Epithelial cell of esophagus (primary cell): ENCODE data around the gene OR2A42.
"Not testable (repeated sequence)": the region's sequence is repeated elsewhere in the genome, so short reads cannot be mapped to it uniquely, and the experiment has no call there.

Source experiments
- DNase-seq: peaks from one replicate; pipeline ENCODE4 v3.0.0; 2010; ENCODE audit warnings: low read depth
- H3K4me3 ChIP-seq: 2 replicates; pipeline ENCODE4 v1.5.1; 2011; ENCODE audit warnings: mild to moderate bottlenecking, low read length, control low read depth
- TF ChIP-seq, protein P1 (sequence below): IDR thresholded peaks from 2 replicates; pipeline ENCODE4 v1.5.1; 2011; ENCODE audit warnings: low read depth, mild to moderate bottlenecking, low read length, control low read depth, inconsistent platforms; ENCODE audit not compliant: insufficient read depth; ENCODE audit errors: missing control alignments

OR2A42 gene, protein sequence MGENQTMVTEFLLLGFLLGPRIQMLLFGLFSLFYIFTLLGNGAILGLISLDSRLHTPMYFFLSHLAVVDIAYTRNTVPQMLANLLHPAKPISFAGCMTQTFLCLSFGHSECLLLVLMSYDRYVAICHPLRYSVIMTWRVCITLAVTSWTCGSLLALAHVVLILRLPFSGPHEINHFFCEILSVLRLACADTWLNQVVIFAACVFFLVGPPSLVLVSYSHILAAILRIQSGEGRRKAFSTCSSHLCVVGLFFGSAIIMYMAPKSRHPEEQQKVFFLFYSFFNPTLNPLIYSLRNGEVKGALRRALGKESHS

GRCh38 chr7:144239365-144239764 is at the start of gene OR2A42:
OR2A42 (minus strand) TSS chr7:144239605; CDS start chr7:144232843, 6,762 bp downstream.
- not testable (repeated sequence) for DNase-seq

DNA sequence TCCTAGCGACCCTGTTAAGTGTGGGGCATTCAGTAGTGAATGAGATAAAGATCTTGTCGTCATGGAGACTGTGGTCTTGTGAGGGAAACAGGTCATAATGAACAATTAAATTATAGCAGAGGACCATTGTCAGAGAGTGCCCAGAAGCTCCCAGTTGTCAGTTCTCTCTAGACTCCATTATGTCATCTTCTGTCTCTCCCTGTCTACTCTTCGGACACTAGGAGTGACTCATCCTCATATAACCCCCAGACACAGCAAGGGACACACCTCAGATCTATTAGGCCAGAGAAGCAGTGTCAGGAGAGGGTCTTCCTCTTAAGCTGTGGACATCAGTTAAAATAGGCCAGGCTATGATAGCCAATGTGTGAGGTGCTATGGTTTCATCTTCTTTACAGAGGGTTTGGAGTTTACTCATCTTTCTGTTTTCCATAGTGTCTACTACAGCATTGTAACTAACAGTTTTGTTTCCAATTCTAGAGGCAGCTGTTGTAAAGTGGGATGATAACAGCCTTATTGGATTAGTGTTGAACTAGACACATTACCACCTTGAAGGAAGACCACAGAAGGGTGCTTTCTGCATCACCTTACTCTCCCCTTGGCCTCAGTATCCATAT is 47.9 kb upstream of the OR2A42 start:
- DNase-seq, H3K4me3 ChIP-seq: not testable (repeated sequence)

More at GRCh38 chr7:144239365-144239764, at the start of gene OR2A42:
- H3K4me3 ChIP-seq = not testable (repeated sequence)

DNA sequence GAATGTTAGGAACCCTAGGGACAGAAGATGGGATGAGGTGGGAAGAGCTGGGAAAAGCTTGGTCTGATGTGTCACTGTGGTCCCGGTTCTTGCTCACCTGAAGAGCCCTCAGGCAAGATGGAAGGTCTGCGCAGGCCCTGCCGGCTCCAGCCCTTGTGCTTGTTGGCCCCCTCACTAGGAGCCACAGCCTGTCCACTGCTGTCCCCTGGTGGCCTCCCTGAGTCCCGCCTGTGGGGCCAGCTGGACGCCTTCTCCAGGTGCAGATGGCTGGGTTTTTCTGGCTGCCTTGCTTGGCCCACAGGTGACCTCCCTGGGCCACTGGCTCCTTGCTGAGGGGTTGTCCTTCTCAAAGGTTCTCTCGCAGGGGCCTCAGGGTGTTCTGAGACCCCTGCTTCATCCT is 44.3 kb upstream of the OR2A42 start:
- DNase-seq, H3K4me3 ChIP-seq: not testable (repeated sequence)

GRCh38 chr7:144282490-144282889 is 43.1 kb upstream of the OR2A42 start:
- DNase-seq, H3K4me3 ChIP-seq: not testable (repeated sequence)

GRCh38 chr7:144281981-144282380 is 42.6 kb upstream of the OR2A42 start:
- not testable (repeated sequence) for DNase-seq, H3K4me3 ChIP-seq

DNA sequence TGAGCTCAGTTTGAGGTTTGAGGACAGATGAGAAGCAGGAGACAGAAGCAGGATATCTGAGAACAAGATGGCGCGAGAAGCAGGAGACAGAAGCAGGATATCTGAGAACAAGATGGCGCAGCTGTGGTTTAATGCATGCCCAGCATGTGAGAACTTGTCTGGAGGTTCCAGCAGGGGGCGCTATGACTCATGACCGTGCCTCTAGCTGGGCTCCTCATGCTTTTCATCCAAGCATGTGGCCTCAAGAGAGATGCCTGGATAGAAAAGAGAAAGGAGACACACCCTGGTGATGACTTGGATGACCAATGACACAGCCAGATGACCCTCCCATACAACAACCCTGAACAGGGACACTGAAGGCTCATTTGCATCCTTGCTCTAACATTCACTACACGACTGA is 40.6 kb upstream of the OR2A42 start:
- not testable (repeated sequence) for DNase-seq, H3K4me3 ChIP-seq

- H3K4me3 ChIP-seq, DNase-seq: not testable (repeated sequence)
These were observed 35.9 kb upstream of the OR2A42 start for GRCh38 chr7:144275281-144275680.

DNA sequence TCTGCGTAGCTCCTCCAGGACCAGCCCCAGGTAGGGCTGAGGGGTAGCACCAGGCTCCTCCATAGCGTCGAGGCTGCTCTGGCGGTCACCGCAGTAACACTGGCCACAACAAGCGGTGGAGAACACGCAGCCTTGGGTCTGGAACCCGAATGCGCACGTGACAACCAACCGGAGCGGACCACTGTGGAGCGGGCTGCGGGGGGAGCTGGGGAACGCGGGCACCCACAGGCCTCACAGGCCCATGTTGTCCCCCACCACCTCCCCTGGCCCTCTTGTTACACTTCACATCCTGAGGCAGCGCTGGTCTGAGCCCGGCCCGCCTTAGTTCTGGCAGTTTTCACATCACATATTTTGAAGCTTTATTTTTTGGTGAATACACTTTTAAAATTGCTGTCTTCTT is 29.8 kb upstream of the OR2A42 start, which contains the start of gene CTAGE8:
Gene CTAGE8 (minus strand): TSS at position 101 of the 400 bp plus-strand sequence. CDS start 38 bp downstream, at position 63.
- H3K4me3 ChIP-seq, DNase-seq: not testable (repeated sequence)

GRCh38 chr7:144264692-144265091 is 25.3 kb upstream of the OR2A42 start, which contains the start of gene OR2A7:
OR2A7 (minus strand) TSS chr7:144264792; CDS start chr7:144259628, 5,164 bp downstream.
- not testable (repeated sequence) for H3K4me3 ChIP-seq, DNase-seq

DNA sequence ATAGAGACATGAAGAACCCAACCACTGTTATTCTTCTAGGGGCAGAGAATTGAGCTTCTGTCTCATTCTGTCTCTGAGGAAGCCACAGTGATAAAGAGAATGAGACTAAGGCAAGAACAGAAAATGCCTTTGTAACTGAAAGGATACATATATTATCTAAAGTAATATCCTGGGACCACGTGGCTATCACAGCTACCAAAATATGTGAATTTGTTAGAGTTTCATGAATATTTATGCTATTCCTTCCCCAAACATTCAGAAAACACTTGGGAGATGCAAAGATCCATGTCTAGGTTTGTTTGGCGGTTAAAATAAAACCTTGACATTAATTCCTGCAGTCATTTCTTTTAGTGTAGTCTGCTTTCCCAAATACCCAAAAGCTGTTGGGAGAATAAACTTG is 22.7 kb upstream of the OR2A42 start:
- DNase-seq, H3K4me3 ChIP-seq: not testable (repeated sequence)

DNA sequence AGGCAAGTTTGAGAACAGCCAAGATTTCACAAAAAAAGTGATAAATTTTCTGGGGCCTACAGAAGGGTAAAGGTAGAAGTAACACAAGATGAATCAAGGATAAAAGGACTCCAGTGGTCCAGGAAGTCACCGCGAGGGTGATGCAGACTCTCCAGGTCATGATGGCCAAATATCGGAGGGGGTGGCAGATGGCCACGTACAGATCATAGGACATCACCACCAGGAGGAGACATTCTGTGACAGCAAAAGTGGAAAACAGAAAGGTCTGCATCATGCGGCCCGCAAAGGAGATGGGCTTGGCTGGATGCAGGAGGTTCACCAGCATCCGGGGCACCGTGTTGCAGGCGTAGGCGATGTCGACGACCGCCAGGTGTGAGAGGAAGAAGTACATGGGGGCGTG is 19.7 kb upstream of the OR2A42 start:
- not testable (repeated sequence) for H3K4me3 ChIP-seq, DNase-seq

GRCh38 chr7:144256112-144256511 is 16.7 kb upstream of the OR2A42 start:
- peak; percentile 63 for DNase-seq

DNA sequence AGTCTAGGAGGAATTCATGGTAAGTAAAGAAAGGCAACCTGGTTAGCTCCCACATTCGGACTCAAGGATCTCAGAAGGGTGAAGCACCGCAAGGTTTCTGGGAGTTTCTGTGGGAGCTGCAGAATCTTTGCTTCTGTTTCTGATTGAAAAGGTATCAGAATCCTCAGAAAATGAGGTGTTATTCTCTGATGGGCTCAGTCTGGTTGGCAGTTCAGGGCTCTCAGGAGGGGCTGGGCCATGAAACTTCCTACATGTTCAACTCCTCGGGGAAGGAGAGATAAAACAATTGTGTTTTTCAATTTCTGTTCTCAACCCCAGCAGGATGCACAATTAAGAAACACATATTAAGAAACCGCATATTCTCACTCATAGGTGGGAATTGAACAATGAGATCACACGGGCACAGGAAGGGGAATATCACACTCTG is 16.1 kb upstream of the OR2A42 start:
- H3K4me3 ChIP-seq = no peak overlapping the region
- no peak for DNase-seq
- TF ChIP-seq, protein P1, sequence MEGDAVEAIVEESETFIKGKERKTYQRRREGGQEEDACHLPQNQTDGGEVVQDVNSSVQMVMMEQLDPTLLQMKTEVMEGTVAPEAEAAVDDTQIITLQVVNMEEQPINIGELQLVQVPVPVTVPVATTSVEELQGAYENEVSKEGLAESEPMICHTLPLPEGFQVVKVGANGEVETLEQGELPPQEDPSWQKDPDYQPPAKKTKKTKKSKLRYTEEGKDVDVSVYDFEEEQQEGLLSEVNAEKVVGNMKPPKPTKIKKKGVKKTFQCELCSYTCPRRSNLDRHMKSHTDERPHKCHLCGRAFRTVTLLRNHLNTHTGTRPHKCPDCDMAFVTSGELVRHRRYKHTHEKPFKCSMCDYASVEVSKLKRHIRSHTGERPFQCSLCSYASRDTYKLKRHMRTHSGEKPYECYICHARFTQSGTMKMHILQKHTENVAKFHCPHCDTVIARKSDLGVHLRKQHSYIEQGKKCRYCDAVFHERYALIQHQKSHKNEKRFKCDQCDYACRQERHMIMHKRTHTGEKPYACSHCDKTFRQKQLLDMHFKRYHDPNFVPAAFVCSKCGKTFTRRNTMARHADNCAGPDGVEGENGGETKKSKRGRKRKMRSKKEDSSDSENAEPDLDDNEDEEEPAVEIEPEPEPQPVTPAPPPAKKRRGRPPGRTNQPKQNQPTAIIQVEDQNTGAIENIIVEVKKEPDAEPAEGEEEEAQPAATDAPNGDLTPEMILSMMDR = no peak

More at GRCh38 chr7:144256112-144256511, 16.7 kb upstream of the OR2A42 start:
- H3K4me3 ChIP-seq = no peak overlapping the region
- TF ChIP-seq, protein P1 = no peak

GRCh38 chr7:144252307-144252706 is 12.9 kb upstream of the OR2A42 start:
- not testable (repeated sequence) for DNase-seq, H3K4me3 ChIP-seq

DNA sequence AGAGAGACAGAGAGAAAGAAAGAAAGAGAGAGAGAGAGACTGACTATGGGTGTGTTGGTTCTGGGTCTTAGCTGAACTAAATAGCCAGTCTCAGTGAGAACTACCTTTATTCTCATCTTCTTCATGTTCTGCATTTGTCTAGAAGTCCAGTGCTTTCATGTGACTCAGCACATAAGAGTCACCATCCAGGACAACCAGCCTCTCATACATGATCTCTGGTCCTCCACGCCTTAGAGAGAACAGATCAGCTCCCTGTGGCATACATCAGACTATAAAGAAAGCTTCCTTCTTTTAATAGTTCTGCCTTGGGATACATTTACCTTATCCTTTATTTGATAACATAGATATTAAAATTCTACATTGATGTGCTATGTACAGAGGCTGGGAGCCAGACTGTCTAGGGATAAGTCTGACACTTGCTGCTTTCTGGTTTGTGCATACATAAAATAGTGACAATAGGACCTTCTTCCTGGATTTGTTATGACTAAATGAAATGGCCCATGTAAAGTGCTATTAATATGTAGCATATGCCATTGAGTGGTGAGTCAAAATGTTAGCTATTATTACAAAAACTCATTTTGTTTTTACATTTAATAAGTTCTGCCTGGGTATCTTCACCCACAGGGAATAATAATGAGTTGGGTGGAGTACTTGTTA is 8.4 kb upstream of the OR2A42 start:
- DNase-seq, H3K4me3 ChIP-seq: not testable (repeated sequence)

- not testable (repeated sequence) for DNase-seq, H3K4me3 ChIP-seq
These were observed 7.6 kb upstream of the OR2A42 start for GRCh38 chr7:144246967-144247366.

DNA sequence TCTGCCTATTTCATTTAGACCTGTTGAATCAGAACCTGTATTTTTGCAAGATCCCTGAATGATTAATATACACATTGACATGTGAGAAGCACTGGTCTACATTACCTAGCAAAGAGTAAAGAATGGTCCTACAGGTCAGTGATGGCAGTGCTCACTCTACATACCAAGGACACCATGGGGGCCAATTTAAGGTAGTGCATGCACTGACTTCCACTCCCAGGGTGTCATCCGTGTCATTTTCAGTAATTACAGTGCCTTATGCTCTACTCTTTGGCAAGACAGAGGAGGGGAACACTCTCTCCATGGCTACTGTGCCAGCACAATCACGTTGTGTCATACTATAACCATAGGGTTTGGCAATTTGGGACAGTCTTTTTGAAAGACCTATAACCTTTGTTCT is 6.0 kb upstream of the OR2A42 start:
- DNase-seq, H3K4me3 ChIP-seq: not testable (repeated sequence)
